ENCODE results near the gene BCAP31.
A peak's percentile ranks its signal among the peaks of the same experiment; 100 is the strongest.
"Not testable (repeated sequence)": the region's sequence is repeated elsewhere in the genome, so short reads cannot be mapped to it uniquely, and the experiment has no call there.

Gene BCAP31

GRCh38 chrX:153733651-153734240 is 9.6 kb upstream of the BCAP31 start:
- no peak for DNase-seq

GRCh38 chrX:153732401-153732800 is 8.2 kb upstream of the BCAP31 start:
- no peak for DNase-seq

GRCh38 chrX:153731845-153732215 is 7.6 kb upstream of the BCAP31 start:
- no peak for DNase-seq

GRCh38 chrX:153731117-153731844 is 7.1 kb upstream of the BCAP31 start:
- no peak for DNase-seq

- DNase-seq = not testable (repeated sequence)
These were observed 5.9 kb upstream of the BCAP31 start for GRCh38 chrX:153730115-153730514.

- no peak for DNase-seq
These were observed 4.9 kb upstream of the BCAP31 start for GRCh38 chrX:153728951-153729631.

- no peak for DNase-seq
These were observed 3.9 kb upstream of the BCAP31 start for GRCh38 chrX:153728095-153728494.

- DNase-seq = no peak
These were observed 3.1 kb upstream of the BCAP31 start for GRCh38 chrX:153727123-153727931.

- DNase-seq = no peak
These were observed 2.3 kb upstream of the BCAP31 start for GRCh38 chrX:153726286-153727122.

- no peak for DNase-seq
These were observed 1.7 kb upstream of the BCAP31 start for GRCh38 chrX:153725832-153726285.

- no peak for DNase-seq
These were observed 1.0 kb upstream of the BCAP31 start for GRCh38 chrX:153725039-153725831.

GRCh38 chrX:153723351-153724251 is 586 bp downstream of the BCAP31 start:
- DNase-seq = peak in 1 of 2 experiments; percentile 68

GRCh38 chrX:153722704-153723350 is 1.4 kb downstream of the BCAP31 start:
- no peak for DNase-seq

- no peak for DNase-seq
These were observed 4.5 kb downstream of the BCAP31 start for GRCh38 chrX:153719701-153720100.

GRCh38 chrX:153719238-153719637 is 4.9 kb downstream of the BCAP31 start:
- DNase-seq = no peak

GRCh38 chrX:153717445-153717844 is 6.7 kb downstream of the BCAP31 start:
- no peak for DNase-seq

GRCh38 chrX:153714256-153714655 is 9.9 kb downstream of the BCAP31 start:
- no peak for DNase-seq

- DNase-seq = no peak
These were observed 14.2 kb downstream of the BCAP31 start for GRCh38 chrX:153709726-153710674.

- DNase-seq = peak; percentile 53 to 57
These were observed 15.8 kb downstream of the BCAP31 start for GRCh38 chrX:153708415-153708814.

Data from SW 1271 (cell line).